Panc1 (cell line): Measurements from ENCODE around the gene MFSD6L. TPM values are rescaled to one million over a fixed set of nuclear protein-coding genes. Genes with fewer than 3 reads are reported as not detected.

Experiments
- ATAC-seq: fragments of 200-7000 bp; cut with Tn5 transposase; 2 replicates; pipeline ENCODE4 v1.9.1; 2020; ENCODE audit warnings: mild to moderate bottlenecking, moderate library complexity
- BruUV-seq: library from RNA; stranded (reverse); fragments of 400-500 nt; replicated peaks from 2 replicates; lab custom pipeline; 2021; lab: Mats Ljungman, UMichigan
- CTCF ChIA-PET: fragments of 300-600 bp; sonication (Branson Sonifier 250); formaldehyde crosslinking; loops from one replicate; lab custom pipeline; 2022; ENCODE audit warnings: antibody characterized with exemption; lab: Charles Lee
- POLR2A ChIA-PET: fragments of 300-600 bp; sonication (Branson Sonifier 250); formaldehyde crosslinking; loops from one replicate; lab custom pipeline; 2022; ENCODE audit warnings: antibody characterized with exemption; lab: Charles Lee
- DNase-seq: peaks from one replicate; pipeline ENCODE4 v3.0.0-alpha.2; 2010; ENCODE audit warnings: low read depth, low spot score
- H3K27ac ChIP-seq: 2 replicates; pipeline ENCODE4 v1.5.1; 2011; ENCODE audit warnings: mild to moderate bottlenecking, low read length, inconsistent platforms
- H3K27me3 ChIP-seq: fragments of 200-500 bp; sonication (Bioruptor generic); 2 replicates; pipeline ENCODE4 v1.6.0; 2014; ENCODE audit warnings: low read length, inconsistent platforms; ENCODE audit not compliant: control insufficient read depth, insufficient read depth
- H3K36me3 ChIP-seq: fragments of 200-500 bp; sonication (Bioruptor generic); 2 replicates; pipeline ENCODE4 v1.5.1; 2014; ENCODE audit warnings: inconsistent platforms, mild to moderate bottlenecking, low read length, moderate library complexity; ENCODE audit not compliant: control insufficient read depth, insufficient read depth
- H3K4me1 ChIP-seq: 2 replicates; pipeline ENCODE4 v1.5.1; 2011; ENCODE audit warnings: inconsistent platforms, mild to moderate bottlenecking, low read length, moderate library complexity; ENCODE audit not compliant: control insufficient read depth, insufficient read depth
- H3K4me3 ChIP-seq, 2 experiments: 2 replicates each; pipeline ENCODE4 v1.5.1; 2011 to 2012; ENCODE audit warnings: low read depth in 2 of 2, low read length in 2 of 2, mild to moderate bottlenecking in 2 of 2, inconsistent platforms in 1 of 2, moderate library complexity in 1 of 2
- H3K9me3 ChIP-seq: fragments of 200-500 bp; sonication (Bioruptor generic); 2 replicates; pipeline ENCODE4 v1.5.1; 2014; ENCODE audit warnings: low read depth, mild to moderate bottlenecking, inconsistent platforms, low read length, moderate library complexity; ENCODE audit not compliant: control insufficient read depth, insufficient read depth
- POLR2AphosphoS5 ChIP-seq: IDR thresholded peaks from 2 replicates; pipeline ENCODE4 v1.6.1; 2012; ENCODE audit warnings: mild to moderate bottlenecking, low read depth, low read length, moderate library complexity
- SIN3A ChIP-seq: IDR thresholded peaks from 2 replicates; pipeline ENCODE4 v1.6.1; 2012; ENCODE audit warnings: low read depth, mild to moderate bottlenecking, low read length, moderate library complexity, borderline replicate concordance; ENCODE audit not compliant: insufficient read depth
- TCF7L2 ChIP-seq: IDR thresholded peaks from 2 replicates; pipeline ENCODE4 v1.6.1; 2011; ENCODE audit warnings: mild to moderate bottlenecking, low read depth, low read length, inconsistent platforms
- in situ Hi-C: cut with HindIII; loops from 2 replicates; pipeline ENCODE4 v1.10.0; 2016; ENCODE audit warnings: low sequenced_read_pairs, low pct_unique_long_range_greater_than_20kb
- intact Hi-C: fragments of 100-400 bp; cut with micrococcal nuclease; formaldehyde crosslinking; loops from one replicate; pipeline ENCODE4 v1.10.0; 2022; ENCODE audit not compliant: unreplicated experiment
- total RNA-seq: library from RNA; stranded (reverse); gene quantifications from one replicate; pipeline ENCODE4 v1.2.1, GENCODE V29; 2021; ENCODE audit not compliant: unreplicated experiment
- TF ChIP-seq, protein P1 (sequence below), 2 experiments: IDR thresholded peaks; 2 replicates each; pipeline ENCODE4 v1.6.1; 2011 to 2012; ENCODE audit warnings: low read depth in 2 of 2, control low read depth in 1 of 2, low read length in 1 of 2, mild to moderate bottlenecking in 1 of 2, moderate library complexity in 1 of 2; ENCODE audit not compliant: insufficient read depth in 1 of 2
- TF ChIP-seq, protein P2 (sequence below): fragments of 450-650 bp; IDR thresholded peaks from 2 replicates; pipeline ENCODE4 v1.5.1; 2017; ENCODE audit warnings: mild to moderate bottlenecking

The MFSD6L gene
- total RNA-seq, 1 experiment from 2014 or later, result not detected

- ChIA-PET POLR2A (no interaction called here), CTCF (no interaction called here)
- in situ Hi-C loops, result no loop called here
- no TSS peak for BruUV-seq
- Histone ChIP-seq H3K27me3 (peaks cover 11% of the 10 kb centered on the region), H3K36me3 (no peaks in the 10 kb centered on the region), H3K9me3 (no peaks in the 10 kb centered on the region), H3K4me3 (no peak overlapping the region), H3K27ac (no peak overlapping the region), H3K4me1 (no peaks in the 10 kb centered on the region)
- DNase-seq, result no peak
- intact Hi-C loops, result no loop called here
- no peak for ATAC-seq
- no peak for TF ChIP-seq SIN3A
- TF ChIP-seq, protein P1, sequence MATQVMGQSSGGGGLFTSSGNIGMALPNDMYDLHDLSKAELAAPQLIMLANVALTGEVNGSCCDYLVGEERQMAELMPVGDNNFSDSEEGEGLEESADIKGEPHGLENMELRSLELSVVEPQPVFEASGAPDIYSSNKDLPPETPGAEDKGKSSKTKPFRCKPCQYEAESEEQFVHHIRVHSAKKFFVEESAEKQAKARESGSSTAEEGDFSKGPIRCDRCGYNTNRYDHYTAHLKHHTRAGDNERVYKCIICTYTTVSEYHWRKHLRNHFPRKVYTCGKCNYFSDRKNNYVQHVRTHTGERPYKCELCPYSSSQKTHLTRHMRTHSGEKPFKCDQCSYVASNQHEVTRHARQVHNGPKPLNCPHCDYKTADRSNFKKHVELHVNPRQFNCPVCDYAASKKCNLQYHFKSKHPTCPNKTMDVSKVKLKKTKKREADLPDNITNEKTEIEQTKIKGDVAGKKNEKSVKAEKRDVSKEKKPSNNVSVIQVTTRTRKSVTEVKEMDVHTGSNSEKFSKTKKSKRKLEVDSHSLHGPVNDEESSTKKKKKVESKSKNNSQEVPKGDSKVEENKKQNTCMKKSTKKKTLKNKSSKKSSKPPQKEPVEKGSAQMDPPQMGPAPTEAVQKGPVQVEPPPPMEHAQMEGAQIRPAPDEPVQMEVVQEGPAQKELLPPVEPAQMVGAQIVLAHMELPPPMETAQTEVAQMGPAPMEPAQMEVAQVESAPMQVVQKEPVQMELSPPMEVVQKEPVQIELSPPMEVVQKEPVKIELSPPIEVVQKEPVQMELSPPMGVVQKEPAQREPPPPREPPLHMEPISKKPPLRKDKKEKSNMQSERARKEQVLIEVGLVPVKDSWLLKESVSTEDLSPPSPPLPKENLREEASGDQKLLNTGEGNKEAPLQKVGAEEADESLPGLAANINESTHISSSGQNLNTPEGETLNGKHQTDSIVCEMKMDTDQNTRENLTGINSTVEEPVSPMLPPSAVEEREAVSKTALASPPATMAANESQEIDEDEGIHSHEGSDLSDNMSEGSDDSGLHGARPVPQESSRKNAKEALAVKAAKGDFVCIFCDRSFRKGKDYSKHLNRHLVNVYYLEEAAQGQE (IDR thresholded peaks at IDR 0.05; ENCODE audit: insufficient read depth in 1 of 2, low read depth in 2 of 2, low read length in 1 of 2), result no peak
- TF ChIP-seq TCF7L2, result no peak
- no peak for TF ChIP-seq POLR2AphosphoS5
- TF ChIP-seq, protein P2, sequence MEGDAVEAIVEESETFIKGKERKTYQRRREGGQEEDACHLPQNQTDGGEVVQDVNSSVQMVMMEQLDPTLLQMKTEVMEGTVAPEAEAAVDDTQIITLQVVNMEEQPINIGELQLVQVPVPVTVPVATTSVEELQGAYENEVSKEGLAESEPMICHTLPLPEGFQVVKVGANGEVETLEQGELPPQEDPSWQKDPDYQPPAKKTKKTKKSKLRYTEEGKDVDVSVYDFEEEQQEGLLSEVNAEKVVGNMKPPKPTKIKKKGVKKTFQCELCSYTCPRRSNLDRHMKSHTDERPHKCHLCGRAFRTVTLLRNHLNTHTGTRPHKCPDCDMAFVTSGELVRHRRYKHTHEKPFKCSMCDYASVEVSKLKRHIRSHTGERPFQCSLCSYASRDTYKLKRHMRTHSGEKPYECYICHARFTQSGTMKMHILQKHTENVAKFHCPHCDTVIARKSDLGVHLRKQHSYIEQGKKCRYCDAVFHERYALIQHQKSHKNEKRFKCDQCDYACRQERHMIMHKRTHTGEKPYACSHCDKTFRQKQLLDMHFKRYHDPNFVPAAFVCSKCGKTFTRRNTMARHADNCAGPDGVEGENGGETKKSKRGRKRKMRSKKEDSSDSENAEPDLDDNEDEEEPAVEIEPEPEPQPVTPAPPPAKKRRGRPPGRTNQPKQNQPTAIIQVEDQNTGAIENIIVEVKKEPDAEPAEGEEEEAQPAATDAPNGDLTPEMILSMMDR, result no peak
These were observed 37.2 kb downstream of the MFSD6L start for GRCh38 chr17:8762012-8762411.

- Histone ChIP-seq H3K4me1 (no peaks in the 10 kb centered on the region), H3K36me3 (no peaks in the 10 kb centered on the region), H3K4me3 (no peak within 1 kb of the TSS), H3K27ac (no peak within 1 kb of the TSS), H3K9me3 (no peaks in the 10 kb centered on the region), H3K27me3 (peaks cover 14% of the 10 kb centered on the region)
- intact Hi-C loops (no loop called here), in situ Hi-C loops (no loop called here)
- DNase-seq (no peak), ATAC-seq (no peak)
- TF ChIP-seq, protein P2, result no peak
- TF ChIP-seq SIN3A (no peak), TCF7L2 (no peak), POLR2AphosphoS5 (no peak)
- TF ChIP-seq, protein P1 (IDR thresholded peaks at IDR 0.05; ENCODE audit: insufficient read depth in 1 of 2, low read depth in 2 of 2, low read length in 1 of 2), result no peak
- POLR2A ChIA-PET, result no interaction called here
- no TSS peak for BruUV-seq
- CTCF ChIA-PET, result no interaction called here
These were observed 41.0 kb downstream of the MFSD6L start, which contains the start of gene SPDYE4 for GRCh38 chr17:8758137-8758596. TSS of gene SPDYE4 (minus strand) at chr17:8758546. CDS start at chr17:8758382, 164 bp downstream.
